PC-9 (cell line): ENCODE results near the gene PSMA6.

ENCODE experiments used
- EZH2 ChIP-seq: fragments of 200-600 bp; sonication (generic); IDR thresholded peaks from 2 replicates; pipeline ENCODE4 v1.8.0; 2017; ENCODE audit warnings: antibody characterized with exemption, low read depth
- TF ChIP-seq, protein P1 (sequence below): fragments of 200-600 bp; sonication (generic); conservative IDR thresholded peaks from 2 replicates; pipeline ENCODE4 v1.6.1; 2017; ENCODE audit warnings: mixed run types, antibody characterized with exemption, mild to moderate bottlenecking, moderate library complexity

DNA sequence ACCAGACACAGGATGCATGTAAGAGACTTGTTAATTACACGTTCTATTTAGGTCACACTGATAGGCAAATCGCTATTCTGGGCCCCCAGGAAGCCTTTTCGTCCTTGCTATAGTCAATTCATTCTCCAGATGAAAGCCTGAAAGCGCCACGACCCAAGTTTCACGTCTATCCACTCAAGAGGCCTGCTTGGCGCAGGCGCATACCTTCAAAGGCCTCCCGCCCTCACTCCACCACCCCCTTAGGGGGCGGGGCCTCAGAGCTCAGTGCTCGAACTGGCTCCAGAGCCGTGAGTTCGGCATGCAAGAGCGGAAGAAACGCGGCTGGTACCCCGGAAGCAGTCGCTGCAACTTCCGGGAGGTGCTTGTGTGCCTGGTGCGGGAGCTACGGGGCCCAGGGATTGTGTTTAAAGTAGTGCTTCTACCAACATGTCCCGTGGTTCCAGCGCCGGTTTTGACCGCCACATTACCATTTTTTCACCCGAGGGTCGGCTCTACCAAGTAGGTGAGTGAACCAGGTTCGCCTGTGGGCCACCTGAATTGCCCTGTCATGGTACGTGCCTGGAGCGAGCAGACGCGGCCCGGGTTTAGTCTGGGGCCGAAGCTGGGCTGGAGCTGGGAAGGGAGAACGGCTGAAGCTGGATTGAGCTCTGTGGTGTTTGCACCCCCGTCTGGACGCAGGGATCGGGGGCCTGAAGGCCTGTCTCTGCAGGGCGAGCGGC, at the start of gene PSMA6:
- TF ChIP-seq, protein P1, sequence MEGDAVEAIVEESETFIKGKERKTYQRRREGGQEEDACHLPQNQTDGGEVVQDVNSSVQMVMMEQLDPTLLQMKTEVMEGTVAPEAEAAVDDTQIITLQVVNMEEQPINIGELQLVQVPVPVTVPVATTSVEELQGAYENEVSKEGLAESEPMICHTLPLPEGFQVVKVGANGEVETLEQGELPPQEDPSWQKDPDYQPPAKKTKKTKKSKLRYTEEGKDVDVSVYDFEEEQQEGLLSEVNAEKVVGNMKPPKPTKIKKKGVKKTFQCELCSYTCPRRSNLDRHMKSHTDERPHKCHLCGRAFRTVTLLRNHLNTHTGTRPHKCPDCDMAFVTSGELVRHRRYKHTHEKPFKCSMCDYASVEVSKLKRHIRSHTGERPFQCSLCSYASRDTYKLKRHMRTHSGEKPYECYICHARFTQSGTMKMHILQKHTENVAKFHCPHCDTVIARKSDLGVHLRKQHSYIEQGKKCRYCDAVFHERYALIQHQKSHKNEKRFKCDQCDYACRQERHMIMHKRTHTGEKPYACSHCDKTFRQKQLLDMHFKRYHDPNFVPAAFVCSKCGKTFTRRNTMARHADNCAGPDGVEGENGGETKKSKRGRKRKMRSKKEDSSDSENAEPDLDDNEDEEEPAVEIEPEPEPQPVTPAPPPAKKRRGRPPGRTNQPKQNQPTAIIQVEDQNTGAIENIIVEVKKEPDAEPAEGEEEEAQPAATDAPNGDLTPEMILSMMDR: no peak
- TF ChIP-seq EZH2: no peak
